ENCODE data around the gene PIK3R5. TPM values are rescaled to one million over a fixed set of nuclear protein-coding genes. Genes with fewer than 3 reads are reported as not detected.

The PIK3R5 gene
- total RNA-seq, 1 donor from 2014 or later = 74.1 TPM

GRCh38 chr17:8884336-8884990 is 81.0 kb downstream of the PIK3R5 start:
- intact Hi-C loops (cut with micrococcal nuclease) = no loop called here

GRCh38 chr17:8883353-8883752 is 82.2 kb downstream of the PIK3R5 start:
- intact Hi-C loops (cut with micrococcal nuclease) = no loop called here

GRCh38 chr17:8881606-8882005 is 83.9 kb downstream of the PIK3R5 start:
- intact Hi-C loops (cut with micrococcal nuclease) = no loop called here

- intact Hi-C loops (cut with micrococcal nuclease) = no loop called here
Measured at GRCh38 chr17:8880466-8880865, 85.0 kb downstream of the PIK3R5 start.

GRCh38 chr17:8879410-8879809 is 86.1 kb downstream of the PIK3R5 start:
- intact Hi-C loops (cut with micrococcal nuclease) = no loop called here

- intact Hi-C loops (cut with micrococcal nuclease) = no loop called here
Measured at GRCh38 chr17:8877984-8878383, 87.5 kb downstream of the PIK3R5 start.

GRCh38 chr17:8875957-8876356 is 89.5 kb downstream of the PIK3R5 start:
- intact Hi-C loops (cut with micrococcal nuclease) = no loop called here

GRCh38 chr17:8875436-8875835 is 90.1 kb downstream of the PIK3R5 start:
- intact Hi-C loops (cut with micrococcal nuclease) = no loop called here

GRCh38 chr17:8873801-8874715 is 91.4 kb downstream of the PIK3R5 start:
- intact Hi-C loops (cut with micrococcal nuclease) = no loop called here

- intact Hi-C loops (cut with micrococcal nuclease) = no loop called here
Measured at GRCh38 chr17:8872705-8873435, 92.6 kb downstream of the PIK3R5 start.

GRCh38 chr17:8872036-8872704 is 93.3 kb downstream of the PIK3R5 start:
- intact Hi-C loops (cut with micrococcal nuclease) = no loop called here

GRCh38 chr17:8871081-8871581 is 94.4 kb downstream of the PIK3R5 start:
- intact Hi-C loops (cut with micrococcal nuclease) = no loop called here

GRCh38 chr17:8870406-8871040 is 95.0 kb downstream of the PIK3R5 start:
- intact Hi-C loops (cut with micrococcal nuclease) = no loop called here

- intact Hi-C loops (cut with micrococcal nuclease) = loop anchor here (2.0 kb wide), 1 partner anchor 30 kb away; no protein-coding TSS in a partner anchor
Measured at GRCh38 chr17:8869114-8869815, 96.2 kb downstream of the PIK3R5 start.

- intact Hi-C loops (cut with micrococcal nuclease) = loop anchor here (1.0 to 2.0 kb wide), 2 partner anchors 10 to 30 kb away; no protein-coding TSS in a partner anchor
Measured at GRCh38 chr17:8868529-8868951, 97.0 kb downstream of the PIK3R5 start.

- intact Hi-C loops (cut with micrococcal nuclease) = loop anchor here (1.0 to 2.0 kb wide), 2 partner anchors 10 to 31 kb away; no protein-coding TSS in a partner anchor
Measured at GRCh38 chr17:8868092-8868491, 97.4 kb downstream of the PIK3R5 start.

GRCh38 chr17:8867361-8867981 is 98.0 kb downstream of the PIK3R5 start, which contains the start of gene PIK3R6:
Gene PIK3R6 (minus strand): TSS chr17:8867674. CDS start chr17:8849794, 17,880 bp downstream.
- intact Hi-C loops (cut with micrococcal nuclease) = no loop called here

- intact Hi-C loops (cut with micrococcal nuclease) = no loop called here
Measured at GRCh38 chr17:8865811-8866210, 99.7 kb downstream of the PIK3R5 start.

GRCh38 chr17:8865385-8865784 is 100.1 kb downstream of the PIK3R5 start:
- intact Hi-C loops (cut with micrococcal nuclease) = no loop called here

Measured in T-helper 1 cell treated with Interleukin-12 subunit alpha and Interleukin-12 subunit beta and Interleukin-4 antibody, amounts not matched to agents 30 ng/mL and 1 ng/mL, for 36 hours (primary cell).